ENCODE measurements around the gene ZDHHC7.
"Not testable (repeated sequence)": the region's sequence is repeated elsewhere in the genome, so short reads cannot be mapped to it uniquely, and the experiment has no call there.

The ZDHHC7 gene

DNA sequence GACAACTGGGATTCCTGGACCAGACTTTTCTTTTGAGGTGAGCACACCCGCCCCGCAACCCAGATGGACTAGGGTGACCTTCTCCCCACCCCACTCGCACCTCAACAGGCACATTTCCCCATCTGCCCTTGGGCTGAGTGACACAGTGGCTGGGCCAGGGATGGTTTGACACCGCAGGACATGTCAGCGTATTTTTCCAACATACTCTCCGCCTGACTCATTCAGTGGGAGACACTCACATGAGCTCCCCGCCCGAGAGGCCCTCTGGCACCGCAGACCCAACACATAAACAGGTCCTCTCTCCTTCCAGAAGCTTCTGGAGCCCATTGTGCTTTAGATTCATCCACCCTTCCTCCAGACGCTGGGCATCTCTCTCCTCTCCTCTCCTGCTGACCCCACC is 69.4 kb downstream of the ZDHHC7 start:
- DNase-seq (ENCODE audit: low read depth in 2 of 2, low spot score in 1 of 2), result no peak

DNA sequence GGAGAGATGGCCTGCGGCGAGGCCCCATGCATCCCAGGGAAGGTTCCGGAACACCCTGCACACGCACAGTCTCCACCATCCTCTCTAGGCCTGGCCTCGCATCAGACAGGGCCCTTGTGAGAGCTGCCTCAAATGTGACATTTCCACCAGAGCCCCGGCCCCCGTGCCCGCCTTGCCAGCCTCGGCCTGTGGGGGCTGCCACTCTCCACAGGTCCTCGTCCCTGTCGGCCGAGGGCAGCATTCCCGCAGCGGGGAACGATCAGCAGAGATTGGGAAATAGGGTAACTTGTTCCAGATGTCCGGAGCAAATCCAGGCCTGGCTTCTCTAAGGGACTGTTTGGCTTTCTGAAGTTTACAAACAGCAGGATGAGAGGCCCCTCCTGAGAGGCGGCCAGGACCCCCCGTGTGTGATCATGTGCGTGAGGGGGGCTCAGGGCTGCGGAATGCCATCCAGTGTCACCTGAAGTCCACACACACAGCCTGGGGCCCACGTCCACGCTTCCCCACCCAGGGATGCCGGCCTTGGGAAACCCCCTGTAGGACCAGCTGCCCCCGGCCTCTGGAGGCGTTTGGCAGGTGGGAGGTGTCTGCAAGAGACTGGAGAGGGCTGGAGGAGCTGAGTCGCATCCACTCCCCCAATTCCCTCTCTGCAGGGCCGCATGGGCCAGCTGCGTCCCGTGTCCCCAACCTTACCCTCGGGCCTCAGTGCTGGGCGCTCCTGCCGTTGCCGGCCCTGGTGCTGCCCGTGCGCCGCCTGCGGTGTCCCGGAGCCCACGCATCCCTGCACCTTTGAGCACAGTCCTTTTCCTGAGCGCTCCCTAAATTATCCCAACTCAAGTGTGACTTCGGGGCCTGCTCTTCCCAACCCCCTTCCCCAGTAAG is 70.4 kb downstream of the ZDHHC7 start:
- no peak for DNase-seq (ENCODE audit: low read depth in 2 of 2, low spot score in 1 of 2)

DNA sequence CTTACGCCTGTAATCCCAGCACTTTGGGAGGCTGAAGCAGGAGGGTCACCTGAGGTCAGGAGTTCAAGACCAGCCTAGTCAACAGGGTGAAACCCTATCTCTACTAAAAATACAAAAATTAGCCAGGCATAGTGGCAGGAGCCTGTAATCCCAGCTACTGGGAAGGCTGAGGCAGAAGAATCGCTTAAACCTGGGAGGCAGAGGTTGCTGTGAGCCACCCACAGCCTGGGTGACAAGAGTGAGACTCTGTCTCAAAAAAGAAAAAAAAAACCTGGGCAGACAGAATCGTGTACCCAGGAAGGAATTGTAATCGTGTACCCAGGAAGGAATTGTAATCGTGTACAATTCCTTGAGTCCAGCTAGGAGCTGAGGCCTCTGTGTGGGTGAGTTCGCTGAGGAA is 72.7 kb downstream of the ZDHHC7 start:
- DNase-seq (ENCODE audit: low read depth in 2 of 2, low spot score in 1 of 2), result not testable (repeated sequence)

DNA sequence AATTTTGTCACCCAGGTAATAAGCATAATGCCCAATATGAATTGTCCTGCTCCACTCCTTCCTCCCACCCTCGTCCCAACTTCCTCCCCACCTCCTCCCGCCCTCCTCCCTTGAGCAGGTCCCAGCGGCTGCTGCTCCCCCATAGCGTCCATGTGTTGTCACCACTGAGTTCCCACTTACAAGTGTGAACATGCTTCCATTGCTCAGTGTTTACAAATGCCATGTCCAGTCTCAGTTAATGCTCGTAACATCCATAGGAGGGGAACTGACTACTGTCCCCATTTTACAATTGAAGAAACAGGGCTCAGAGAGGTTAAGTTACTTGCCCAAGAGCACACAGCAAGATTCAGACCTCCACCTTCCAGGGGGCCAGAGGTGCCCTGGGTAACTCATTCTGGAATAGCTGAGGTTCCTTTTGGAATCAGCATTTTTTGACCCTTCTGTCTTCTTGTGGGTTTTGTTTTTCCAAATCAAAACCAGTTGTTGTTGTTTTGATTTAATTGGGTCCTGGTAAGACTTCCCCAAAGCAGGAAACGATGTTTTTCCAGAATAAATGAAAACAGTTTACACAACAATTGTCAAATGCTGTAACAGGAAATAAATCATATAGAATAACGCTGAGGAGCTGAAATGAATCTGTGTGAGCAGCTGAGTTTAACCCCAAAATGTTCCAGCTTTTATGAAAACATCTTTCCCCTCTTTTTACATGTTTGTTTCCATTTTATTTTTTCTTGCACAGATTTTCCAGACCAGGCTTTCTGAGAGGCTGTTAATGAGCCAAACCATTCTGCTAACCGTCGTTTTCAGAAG is 73.9 kb downstream of the ZDHHC7 start:
- no peak for DNase-seq (ENCODE audit: low read depth in 2 of 2, low spot score in 1 of 2)

DNA sequence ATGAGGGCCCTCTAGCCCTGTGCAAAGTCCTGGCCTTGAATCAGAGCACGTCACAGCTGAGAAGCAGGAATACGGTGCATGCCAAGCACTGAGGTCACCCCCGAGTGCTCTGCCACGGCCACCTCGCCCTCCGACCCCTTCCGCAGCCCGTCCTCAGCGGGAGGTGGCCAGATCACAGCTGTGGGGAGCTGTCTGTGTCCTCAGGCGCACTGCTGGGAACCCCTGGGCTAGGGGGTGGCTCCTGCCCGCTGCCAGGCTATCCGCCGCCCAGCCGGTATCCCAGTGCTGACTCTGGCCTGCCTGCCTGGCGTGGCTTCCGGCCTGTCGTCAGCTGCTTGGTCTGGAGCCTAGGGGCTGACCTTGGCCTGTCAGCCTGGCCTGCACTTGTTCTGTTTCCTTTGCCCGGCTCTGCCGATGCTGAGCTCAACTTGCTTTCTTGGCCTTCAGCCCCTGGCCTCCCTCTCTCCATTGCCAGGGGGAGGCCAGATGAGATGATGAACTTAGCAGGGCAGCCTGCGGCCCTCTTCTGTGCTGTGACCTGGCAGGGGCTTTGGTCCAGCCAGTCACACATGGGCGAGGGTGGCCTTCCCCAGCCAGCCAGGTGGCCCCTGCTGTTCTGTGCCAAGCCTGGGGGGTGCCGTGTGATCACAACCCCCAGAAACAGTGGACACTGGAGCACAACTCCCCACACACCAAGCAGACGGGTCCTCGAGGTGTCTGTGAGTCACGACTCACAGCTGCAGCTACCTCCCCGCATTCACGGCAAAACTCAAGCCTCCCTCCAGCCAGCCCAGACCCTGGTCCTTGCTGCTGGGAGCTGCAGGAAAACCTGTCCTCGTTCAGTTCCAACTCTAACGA is 77.3 kb downstream of the ZDHHC7 start:
- no peak for DNase-seq (ENCODE audit: low read depth in 2 of 2, low spot score in 1 of 2)

DNA sequence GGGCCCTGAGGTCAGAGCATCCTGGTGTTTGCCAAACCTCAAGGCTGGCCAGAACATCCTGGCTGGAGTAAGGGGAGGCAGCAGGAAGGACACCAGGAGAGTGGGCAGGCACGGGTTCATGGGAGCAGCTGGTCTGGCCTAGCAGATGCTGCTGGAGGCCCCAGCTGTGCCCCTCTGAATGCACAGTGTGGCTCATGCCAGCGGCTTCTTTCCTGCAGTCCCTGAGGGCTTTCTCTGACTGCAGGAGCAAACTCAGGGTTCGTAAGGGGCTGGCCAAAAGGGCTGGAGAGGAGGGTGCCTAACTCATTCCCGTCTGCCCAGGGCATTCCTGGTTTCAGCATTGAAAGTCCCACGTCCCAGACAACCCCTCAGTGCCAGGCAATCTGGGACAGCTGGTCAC is 78.7 kb downstream of the ZDHHC7 start:
- DNase-seq (ENCODE audit: low read depth in 2 of 2, low spot score in 1 of 2), result no peak

DNA sequence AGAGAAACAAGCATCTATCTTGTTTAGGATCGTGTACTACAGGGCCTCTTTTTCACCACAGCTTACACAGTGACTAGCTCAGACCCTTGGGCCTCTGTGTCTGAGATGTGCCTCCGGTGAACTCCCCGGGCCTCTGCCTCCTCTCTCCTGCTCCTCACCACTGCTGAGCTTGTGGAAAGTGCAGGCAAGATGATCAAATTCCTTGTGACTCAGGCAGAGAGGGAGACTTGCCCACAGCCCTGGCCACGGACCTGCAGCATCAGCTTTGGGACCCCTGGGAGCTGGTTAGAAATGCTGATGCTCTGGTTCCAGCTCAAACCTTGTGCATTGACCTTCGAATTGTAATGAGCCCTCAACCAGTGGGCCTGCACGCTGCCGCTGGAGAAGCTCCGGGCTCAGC is 79.8 kb downstream of the ZDHHC7 start:
- DNase-seq (ENCODE audit: low read depth in 2 of 2, low spot score in 1 of 2), result no peak

DNA sequence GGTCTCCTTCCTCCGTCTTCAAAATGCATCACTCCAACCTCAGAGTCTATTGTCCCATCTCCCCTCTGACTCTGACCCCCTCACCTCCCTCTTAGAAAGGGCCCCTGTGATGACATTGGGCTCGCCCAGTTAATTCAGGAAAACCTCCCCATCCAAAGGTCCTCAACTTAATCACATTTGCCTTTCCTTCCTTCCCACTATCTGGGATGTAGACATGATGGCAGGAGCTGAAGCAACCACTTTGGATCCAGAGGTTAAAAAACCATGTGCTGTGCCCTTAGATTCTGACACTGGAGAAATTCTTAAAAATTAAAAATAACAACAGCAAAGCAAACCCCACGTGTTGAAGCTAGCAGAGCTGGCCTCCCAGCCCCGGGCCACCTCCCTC is 80.2 kb downstream of the ZDHHC7 start:
- DNase-seq (ENCODE audit: low read depth in 2 of 2, low spot score in 1 of 2), result no peak

DNA sequence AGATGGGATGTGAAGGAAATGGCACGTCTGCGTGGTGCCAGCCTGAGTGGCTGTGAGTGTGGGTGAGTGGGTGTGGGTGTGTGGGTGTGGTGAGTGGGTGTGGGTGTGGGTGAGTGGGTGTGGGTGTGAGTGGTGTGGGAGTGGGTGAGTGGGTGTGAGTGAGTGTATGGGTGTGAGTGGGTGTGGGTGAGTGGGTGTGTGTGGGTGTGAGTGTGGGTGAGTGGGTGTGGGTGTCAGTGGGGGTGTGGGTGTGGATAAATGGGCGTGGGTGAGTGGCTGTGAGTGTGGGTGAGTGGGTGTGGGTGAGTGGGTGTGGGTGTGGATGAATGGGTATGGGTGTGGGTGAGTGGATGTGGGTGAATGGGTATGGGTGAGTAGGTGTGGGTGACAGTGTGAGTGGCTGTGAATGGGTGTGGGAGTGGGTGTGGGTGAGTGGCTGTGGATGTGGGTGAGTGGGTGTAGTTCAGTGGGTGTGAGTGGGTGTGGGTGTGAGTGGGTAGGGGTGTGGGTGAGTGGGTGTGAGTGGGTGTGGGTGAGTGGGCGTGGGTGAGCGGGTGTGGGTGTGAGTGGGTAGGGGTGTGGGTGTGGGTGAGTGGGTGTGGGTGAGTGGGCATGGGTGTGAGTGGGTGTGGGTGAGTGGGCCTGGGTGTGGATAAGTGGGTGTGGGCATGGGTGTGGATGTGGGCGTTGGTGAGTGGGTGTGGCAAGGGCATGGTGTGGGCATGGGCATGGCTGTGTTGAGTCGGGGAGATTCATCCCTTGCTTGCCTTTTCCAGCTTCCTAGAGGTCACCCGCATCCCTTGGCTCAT is 80.8 kb downstream of the ZDHHC7 start:
- DNase-seq (ENCODE audit: low read depth in 2 of 2, low spot score in 1 of 2), result no peak

DNA sequence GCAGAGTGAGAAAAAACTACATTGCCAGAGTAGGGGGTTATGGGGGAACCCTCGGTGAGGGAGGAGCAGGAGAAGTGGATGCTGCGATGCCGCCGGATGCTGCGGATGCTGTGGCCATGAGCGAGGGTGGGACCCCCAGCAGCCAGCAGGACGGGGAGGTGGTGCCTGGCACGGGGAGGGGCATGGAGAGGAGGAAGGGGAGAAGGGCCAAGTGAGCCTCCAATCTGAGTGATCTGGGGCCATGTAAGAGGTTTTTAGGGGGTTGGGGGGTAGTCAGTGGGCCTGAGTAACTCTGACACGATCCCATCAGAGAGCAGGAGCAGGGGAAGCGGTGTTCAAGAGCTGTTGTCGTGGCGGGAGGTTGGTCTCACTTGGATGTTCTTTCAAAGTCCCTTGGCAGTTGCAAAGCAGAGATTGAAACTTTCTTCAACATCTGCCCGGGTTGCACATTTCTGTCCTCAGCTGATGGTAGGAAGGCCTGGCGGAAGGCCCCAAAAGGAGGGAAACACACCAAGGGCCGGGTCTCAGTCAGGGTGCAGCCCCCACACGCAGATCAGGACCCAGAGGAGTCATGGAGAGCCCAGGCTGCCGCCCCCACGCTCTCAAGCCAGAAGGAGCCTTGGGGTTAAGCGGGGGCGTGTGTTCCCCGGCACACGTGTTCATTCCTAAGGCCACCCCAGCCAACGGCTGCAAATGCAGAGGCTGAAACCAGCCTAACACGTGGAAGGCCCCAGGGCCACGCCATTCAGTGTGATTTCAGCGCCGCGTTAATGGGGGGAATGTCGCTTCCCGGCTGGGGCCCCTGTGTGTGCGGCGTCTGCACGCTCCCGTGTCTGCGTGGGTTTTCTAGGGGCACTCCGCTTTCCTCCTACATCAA is 81.7 kb downstream of the ZDHHC7 start:
- no peak for DNase-seq (ENCODE audit: low read depth in 2 of 2, low spot score in 1 of 2)

DNA sequence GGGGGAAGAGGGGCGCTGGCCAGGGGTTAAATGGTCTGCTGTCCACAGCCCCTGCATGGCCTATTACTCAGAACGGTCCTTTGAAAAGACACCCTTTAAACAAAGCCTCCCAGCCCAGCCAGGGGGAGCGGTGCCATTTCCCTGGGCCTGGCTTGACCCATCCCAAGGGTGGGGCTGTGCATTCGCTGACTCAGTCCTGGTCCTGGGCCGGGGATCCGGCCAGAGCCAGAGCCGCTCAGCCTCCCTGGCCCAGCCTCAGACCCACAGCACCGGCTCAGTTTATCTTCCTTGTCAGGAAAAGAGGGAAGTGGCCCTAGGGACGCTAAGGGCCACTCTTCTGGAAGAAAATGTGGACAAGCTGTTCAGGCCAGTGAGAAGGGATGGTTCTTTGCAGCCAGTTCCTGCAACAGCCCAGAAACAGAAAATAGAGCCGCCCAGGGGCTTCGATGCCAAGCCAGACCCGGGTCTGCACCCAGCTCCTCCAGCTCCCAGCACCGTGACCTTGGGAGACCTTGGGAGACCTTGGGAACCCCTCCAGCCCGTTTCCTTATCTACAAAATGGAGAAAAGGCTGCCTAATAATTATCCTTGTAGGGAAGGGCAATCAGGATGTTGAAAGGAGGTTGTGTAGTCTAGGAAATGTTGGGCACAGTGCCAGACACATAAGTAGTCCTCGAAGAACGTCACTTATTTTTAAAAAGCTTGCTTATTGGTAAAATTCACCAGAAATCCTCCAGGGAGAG is 82.5 kb downstream of the ZDHHC7 start:
- no peak for DNase-seq (ENCODE audit: low read depth in 2 of 2, low spot score in 1 of 2)

DNA sequence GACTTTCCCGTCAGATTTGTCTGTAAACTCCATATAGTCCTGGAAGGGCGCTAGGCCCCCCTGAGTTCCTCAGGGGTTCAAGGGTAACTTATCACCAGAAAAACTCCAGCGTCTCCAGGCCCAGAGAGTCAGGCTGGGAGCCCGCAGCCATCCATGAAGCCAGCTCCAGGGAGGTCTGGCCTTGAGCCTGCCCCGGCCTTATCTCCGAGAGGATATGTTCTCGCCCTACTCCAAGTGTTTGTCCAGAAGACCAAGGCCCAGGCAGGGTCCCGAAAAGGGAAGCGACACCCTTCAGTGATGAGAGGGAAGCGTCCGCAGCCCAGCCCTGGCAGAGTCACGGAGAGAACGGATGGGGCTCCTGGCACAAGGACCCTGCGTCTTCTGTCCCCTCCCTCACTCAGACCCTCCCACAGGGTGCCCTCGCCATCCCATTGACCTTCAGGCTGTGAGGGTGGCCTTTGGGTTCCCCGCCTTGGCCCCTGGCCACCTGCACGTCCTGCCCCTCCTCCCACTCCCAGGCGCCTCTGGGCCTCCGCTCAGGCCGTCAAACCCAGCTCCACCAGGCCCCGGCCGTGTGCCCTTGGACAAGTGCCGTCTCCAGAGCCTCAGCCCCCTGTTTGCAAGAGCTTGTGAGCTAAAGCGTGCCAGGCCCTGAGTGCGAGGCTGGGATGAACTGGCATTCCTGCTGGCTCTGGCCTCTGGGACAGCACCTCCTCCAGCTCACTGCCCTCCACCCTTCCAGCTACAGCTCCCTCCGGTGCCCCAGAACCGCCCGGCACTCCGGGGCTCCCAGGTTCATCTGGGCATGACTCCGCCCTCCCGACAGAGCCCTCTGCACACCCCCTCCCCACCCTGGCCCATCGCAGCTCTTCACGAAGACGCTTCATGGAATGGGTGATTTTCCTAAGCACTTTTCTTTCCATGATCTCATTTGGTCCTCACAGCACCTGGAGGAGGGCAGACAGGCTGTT is 83.4 kb downstream of the ZDHHC7 start:
- DNase-seq (ENCODE audit: low read depth in 2 of 2, low spot score in 1 of 2), result no peak

DNA sequence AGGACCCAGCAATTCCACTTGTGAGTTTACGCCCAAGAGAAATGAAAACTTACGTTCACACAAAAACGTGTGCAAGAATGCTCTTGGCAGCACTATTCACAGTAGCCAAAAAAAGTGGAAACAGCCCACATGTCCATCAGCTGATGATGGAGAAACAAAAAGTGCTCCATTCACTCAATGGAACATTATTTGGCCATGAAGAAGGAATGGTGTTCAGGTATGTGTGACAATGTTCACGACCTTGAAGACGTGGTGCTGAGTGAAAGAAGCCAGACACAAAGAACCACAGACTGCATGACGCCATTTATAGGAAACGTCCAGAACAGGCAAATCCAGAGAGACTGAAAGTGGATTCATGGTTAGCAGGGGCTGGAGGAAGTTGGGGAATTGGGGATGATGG is 84.9 kb downstream of the ZDHHC7 start:
- DNase-seq (ENCODE audit: low read depth in 2 of 2, low spot score in 1 of 2), result no peak

DNA sequence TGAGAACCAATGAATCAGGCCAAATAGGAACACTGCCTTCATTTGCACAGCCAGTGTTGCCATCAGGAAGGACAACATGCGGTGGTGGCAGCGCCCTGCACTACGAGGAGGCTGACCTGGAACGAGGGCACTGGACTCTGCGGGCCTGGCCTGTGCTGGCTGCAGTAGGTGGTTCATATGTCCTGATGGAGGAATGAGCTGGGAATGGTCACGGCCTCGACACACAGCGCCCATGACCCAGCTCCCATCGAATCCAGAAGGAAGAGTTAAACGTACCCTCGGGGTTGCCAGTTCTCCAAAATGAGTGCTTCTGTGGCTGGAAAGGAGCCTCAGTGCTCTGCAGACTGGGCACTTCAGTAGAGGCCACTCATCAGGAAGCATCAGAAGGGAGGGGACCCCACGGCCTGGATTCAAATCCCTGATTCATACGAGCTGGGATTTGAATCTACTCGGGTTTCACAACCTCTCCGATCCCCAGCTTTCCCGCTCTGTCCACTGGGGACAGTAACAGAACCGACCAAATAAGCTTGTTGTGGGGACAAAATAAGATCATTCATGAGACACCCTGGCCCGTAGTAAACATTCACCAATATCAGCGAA is 85.5 kb downstream of the ZDHHC7 start:
- no peak for DNase-seq (ENCODE audit: low read depth in 2 of 2, low spot score in 1 of 2)

DNA sequence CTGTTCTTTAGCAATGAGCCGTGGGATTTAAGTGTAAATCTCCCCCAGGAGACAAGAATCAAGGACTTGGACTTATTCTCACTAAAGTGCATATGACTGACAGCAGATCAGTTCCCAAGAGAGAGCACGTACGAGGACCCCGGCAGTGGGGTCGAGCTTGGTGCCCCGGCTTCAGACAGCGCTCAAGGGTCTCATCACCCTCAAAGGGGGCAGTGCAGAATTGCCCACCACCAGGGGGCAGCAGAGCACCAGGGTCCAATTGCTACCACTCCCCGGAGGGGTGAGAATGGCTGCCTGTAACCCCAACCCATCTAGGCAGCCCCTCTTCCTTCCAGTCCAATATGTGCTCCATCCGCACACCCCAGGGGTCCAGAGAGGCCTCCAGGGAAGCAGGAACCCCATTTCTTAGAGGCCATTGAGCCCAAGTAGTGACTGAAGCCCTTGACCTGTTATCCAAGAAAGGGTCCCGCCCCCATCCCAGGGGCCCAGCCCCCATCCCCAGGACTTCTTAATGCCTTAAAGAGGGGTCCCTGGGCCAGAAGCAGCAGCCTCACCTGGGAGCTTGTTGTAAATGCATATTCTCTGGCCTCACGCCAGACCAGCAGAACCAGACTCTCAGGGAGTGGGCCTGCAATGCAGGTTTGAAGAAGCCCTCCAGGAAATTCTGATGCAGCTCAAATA is 86.1 kb downstream of the ZDHHC7 start:
- peak; percentile 24 to 54 for DNase-seq (ENCODE audit: low read depth in 2 of 2, low spot score in 1 of 2)

DNA sequence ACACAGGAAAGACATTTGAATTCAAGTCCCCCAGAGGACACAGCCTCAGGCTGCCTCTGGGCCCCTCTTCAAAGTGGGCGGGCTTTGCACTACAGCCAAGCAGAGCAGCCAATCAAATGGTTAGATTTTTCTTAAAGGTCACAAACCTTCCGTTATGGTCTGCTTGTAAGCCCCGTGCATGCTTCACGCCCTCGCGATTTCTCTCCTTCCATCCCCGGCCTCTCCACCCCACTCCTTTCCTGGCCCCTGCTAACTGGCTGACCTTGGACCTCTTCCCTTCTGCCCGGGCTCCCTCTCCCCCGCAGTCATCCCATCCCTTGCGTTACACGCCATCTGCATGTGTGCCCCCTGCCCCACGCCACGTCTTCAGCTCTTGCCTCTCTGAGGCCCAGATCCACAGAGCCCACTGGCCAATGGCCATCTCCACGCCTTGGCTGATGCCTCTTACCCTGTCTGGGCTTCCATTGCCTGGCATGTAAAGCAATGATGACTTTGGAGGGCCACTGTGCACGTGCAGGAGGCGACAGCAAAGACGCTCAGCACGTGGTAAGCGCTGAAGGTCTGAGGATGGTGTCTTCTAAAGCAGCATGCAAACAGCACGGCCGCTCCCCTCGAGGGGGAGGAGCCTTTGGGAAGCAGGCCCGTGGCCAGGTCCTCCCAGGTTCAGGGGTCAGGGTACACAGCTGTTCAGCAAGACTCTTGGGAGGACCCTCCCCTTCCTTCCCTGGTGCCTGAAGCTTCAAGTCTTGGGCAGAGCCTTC is 86.8 kb downstream of the ZDHHC7 start:
- DNase-seq (ENCODE audit: low read depth in 2 of 2, low spot score in 1 of 2), result no peak
